ENCODE data around the gene CNOT8.
"Not testable (repeated sequence)": the region's sequence is repeated elsewhere in the genome, so short reads cannot be mapped to it uniquely, and the experiment has no call there.

The CNOT8 gene

GRCh38 chr5:154834053-154834452, 24.4 kb upstream of the CNOT8 start:
- DNase-seq (ENCODE audit: low read depth in 3 of 3): no peak

- DNase-seq (ENCODE audit: low read depth in 3 of 3): not testable (repeated sequence)
These were observed 22.8 kb upstream of the CNOT8 start for GRCh38 chr5:154835701-154836052.

- no peak for DNase-seq (ENCODE audit: low read depth in 3 of 3)
These were observed 22.2 kb upstream of the CNOT8 start for GRCh38 chr5:154836225-154836624.

GRCh38 chr5:154837009-154837901, 21.2 kb upstream of the CNOT8 start:
- no peak for DNase-seq (ENCODE audit: low read depth in 3 of 3)

GRCh38 chr5:154840435-154841272, 17.8 kb upstream of the CNOT8 start:
- DNase-seq (ENCODE audit: low read depth in 3 of 3): no peak

- DNase-seq (ENCODE audit: low read depth in 3 of 3): no peak
These were observed 17.2 kb upstream of the CNOT8 start for GRCh38 chr5:154841273-154841661.

GRCh38 chr5:154842689-154843530, 15.5 kb upstream of the CNOT8 start:
- DNase-seq (ENCODE audit: low read depth in 3 of 3): no peak

GRCh38 chr5:154844809-154845208, 13.6 kb upstream of the CNOT8 start:
- DNase-seq (ENCODE audit: low read depth in 3 of 3): no peak

GRCh38 chr5:154849264-154849785, 9.1 kb upstream of the CNOT8 start:
- no peak for DNase-seq (ENCODE audit: low read depth in 3 of 3)

- no peak for DNase-seq (ENCODE audit: low read depth in 3 of 3)
These were observed 8.6 kb upstream of the CNOT8 start for GRCh38 chr5:154849791-154850201.

- DNase-seq (ENCODE audit: low read depth in 3 of 3): no peak
These were observed 8.0 kb upstream of the CNOT8 start, which contains the start of gene FAXDC2 for GRCh38 chr5:154850255-154851062. Gene FAXDC2, minus strand, starts transcription at chr5:154850603. Its CDS starts 12,425 bp downstream, at chr5:154838178.

- no peak for DNase-seq (ENCODE audit: low read depth in 3 of 3)
These were observed 7.1 kb upstream of the CNOT8 start for GRCh38 chr5:154851351-154851750.

- DNase-seq (ENCODE audit: low read depth in 3 of 3): peak; percentile 64 to 73 (median 69)
These were observed 714 bp upstream of the CNOT8 start for GRCh38 chr5:154857530-154858296.

- DNase-seq (ENCODE audit: low read depth in 3 of 3): no peak
These were observed 795 bp downstream of the CNOT8 start for GRCh38 chr5:154858972-154859871.

- no peak for DNase-seq (ENCODE audit: low read depth in 3 of 3)
These were observed 1.7 kb downstream of the CNOT8 start for GRCh38 chr5:154860123-154860522.

GRCh38 chr5:154860765-154861164, 2.3 kb downstream of the CNOT8 start:
- no peak for DNase-seq (ENCODE audit: low read depth in 3 of 3)

GRCh38 chr5:154861946-154862345, 3.5 kb downstream of the CNOT8 start:
- no peak for DNase-seq (ENCODE audit: low read depth in 3 of 3)

GRCh38 chr5:154862766-154863165, 4.3 kb downstream of the CNOT8 start:
- DNase-seq (ENCODE audit: low read depth in 3 of 3): no peak
